ENCODE results near the gene CNEP1R1. TPM values are rescaled to one million over a fixed set of nuclear protein-coding genes. Genes with fewer than 3 reads are reported as not detected.

The CNEP1R1 gene
- total RNA-seq, 1 experiment from 2014 or later, result 18.5 TPM

GRCh38 chr16:50059669-50060068 lies 34.6 kb downstream of the CNEP1R1 start:
- no peaks in the 10 kb centered on the region for H3K9me3 ChIP-seq (ENCODE audit: control insufficient read depth, low read depth, low read length)
- no peak overlapping the region for H2AK5ac ChIP-seq (ENCODE audit: insufficient read length, low read length)
- no peak overlapping the region for H3K27ac ChIP-seq (ENCODE audit: insufficient read length, low read depth, low read length)
- no peaks in the 10 kb centered on the region for H4K20me1 ChIP-seq (ENCODE audit: control insufficient read depth, insufficient read depth, insufficient read length)
- H3K23ac ChIP-seq (ENCODE audit: insufficient read length, low read depth, low read length), result no peak overlapping the region
- no peaks in the 10 kb centered on the region for H3K23me2 ChIP-seq (ENCODE audit: insufficient read length, low read depth, low read length, poor library complexity, severe bottlenecking)
- H3K4ac ChIP-seq (ENCODE audit: low read depth, low read length), result no peak overlapping the region; the same call in 1 of the 2 replicates
- no peaks in the 10 kb centered on the region for H3K27me3 ChIP-seq (ENCODE audit: insufficient read depth, low read length)
- no peak overlapping the region for H2AFZ ChIP-seq (ENCODE audit: low read length)
- no peak overlapping the region for H2BK20ac ChIP-seq (ENCODE audit: low read depth, low read length, poor library complexity, severe bottlenecking)
- Mint-ChIP-seq H3K36me3 (ENCODE audit: insufficient read depth in 1 of 3, low read depth in 3 of 3) (peaks cover 0 to 4% (median 0%) of the 10 kb centered on the region in 3 experiments; a peak in 1 of 7 replicates), H3K27ac (no peak overlapping the region), H3K27me3 (ENCODE audit: low read depth) (peaks cover 6% of the 10 kb centered on the region), H3K9me3 (peaks cover 5 to 12% of the 10 kb centered on the region in 2 experiments; a peak in 4 of 5 replicates), H3K4me1 (no peaks in the 10 kb centered on the region), H3K4me3 (no peak overlapping the region)
- no peaks in the 10 kb centered on the region for H3K79me1 ChIP-seq (ENCODE audit: insufficient read depth, low read depth, low read length, poor library complexity, severe bottlenecking)
- no peak overlapping the region for H3T11ph ChIP-seq (ENCODE audit: low read length)
- DNase-seq, result no peak
- H3K4me1 ChIP-seq (ENCODE audit: insufficient read depth, low read length), result no peaks in the 10 kb centered on the region
- H3K4me2 ChIP-seq (ENCODE audit: insufficient read depth, insufficient read length, low read length), result no peak overlapping the region
- H4K5ac ChIP-seq (ENCODE audit: insufficient read length, low read depth, low read length), result no peak overlapping the region
- H2BK12ac ChIP-seq (ENCODE audit: insufficient read length, low read depth, low read length), result no peak overlapping the region
- no peak overlapping the region for H2BK5ac ChIP-seq (ENCODE audit: insufficient read length, low read length)
- H3K56ac ChIP-seq (ENCODE audit: insufficient read length, low read depth, low read length), result no peak overlapping the region
- no peak overlapping the region for H2BK120ac ChIP-seq (ENCODE audit: low read depth, low read length, poor library complexity, severe bottlenecking)
- no CpG with 5 or more reads among the region's 3 CpGs for WGBS (ENCODE audit: extremely low coverage, insufficient read length, low lambda C conversion rate)
- H3K14ac ChIP-seq (ENCODE audit: insufficient read depth, low read length), result no peak overlapping the region
- H3K9ac ChIP-seq (ENCODE audit: extremely low read depth, insufficient read length, low read length), result no peak overlapping the region
- no peaks in the 10 kb centered on the region for H3K79me2 ChIP-seq (ENCODE audit: insufficient read depth, low read length)
- H4K91ac ChIP-seq (ENCODE audit: insufficient read length, low read depth, low read length), result no peak overlapping the region
- H4K8ac ChIP-seq (replicated peaks; ENCODE audit: insufficient read length, low read depth, low read length), result no peak overlapping the region
- TF ChIP-seq CTCF (conservative IDR thresholded peaks at IDR 0.05), result no peak
- H3K18ac ChIP-seq (ENCODE audit: insufficient read length, low read depth, low read length), result no peak overlapping the region
- H2BK15ac ChIP-seq (ENCODE audit: low read depth, low read length), result no peak overlapping the region

Measured in H9 (cell line).